EL (cell line): ENCODE data around the gene TKFC.
A peak's percentile ranks its signal among the peaks of the same experiment; 100 is the strongest.

Experiments used
- DNase-seq: peaks from one replicate; pipeline ENCODE4 v3.0.0-alpha.2; 2016

TKFC gene

GRCh38 chr11:61325649-61326414 lies 7.2 kb upstream of the TKFC start:
- DNase-seq, result no peak

- peak; percentile 35 for DNase-seq
Observed at GRCh38 chr11:61327669-61328071, 5.4 kb upstream of the TKFC start.

DNA sequence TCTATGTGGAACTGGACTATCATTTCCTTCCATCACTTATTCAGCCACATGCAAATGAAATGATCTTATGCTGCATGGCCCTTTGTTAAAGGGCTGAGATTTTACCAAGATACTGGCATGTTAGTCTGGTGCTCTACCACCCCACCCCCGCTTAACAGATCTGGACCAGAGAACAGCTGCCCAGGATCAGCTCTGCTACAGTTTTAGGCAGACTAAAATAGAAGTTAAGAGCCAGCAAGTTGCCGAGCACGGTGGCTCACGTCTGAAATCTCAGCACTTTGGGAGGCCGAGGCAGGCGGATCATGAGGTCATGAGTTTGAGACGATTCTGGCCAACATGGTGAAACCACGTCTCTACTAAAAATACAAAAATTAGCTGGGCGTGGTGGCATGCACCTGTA lies 4.7 kb upstream of the TKFC start:
- no peak for DNase-seq

DNA sequence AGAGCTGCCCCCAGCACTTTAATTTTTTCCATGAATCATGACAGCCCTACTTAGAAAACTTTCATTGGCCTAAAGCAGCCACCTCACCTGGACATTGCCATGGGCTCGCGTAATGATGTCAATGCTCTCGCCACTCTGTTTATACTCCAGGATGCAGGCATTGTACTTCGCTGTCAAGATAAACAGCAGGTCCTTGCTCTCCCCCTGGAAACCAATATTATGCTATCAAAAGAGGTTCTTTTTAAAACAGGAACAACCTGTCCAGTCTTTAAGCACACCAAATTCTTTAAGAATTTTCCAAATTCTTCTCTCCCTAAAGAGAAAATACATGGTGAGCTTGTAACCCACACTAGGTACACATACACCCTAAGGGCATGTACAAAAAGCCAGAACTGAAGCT lies 3.2 kb upstream of the TKFC start:
- DNase-seq, result no peak

GRCh38 chr11:61331651-61332050 lies 1.4 kb upstream of the TKFC start:
- no peak for DNase-seq

- DNase-seq, result peak; percentile 38
Observed at GRCh38 chr11:61332281-61332796, 689 bp upstream of the TKFC start.

- DNase-seq, result no peak
Observed at GRCh38 chr11:61333550-61334433, 764 bp downstream of the TKFC start.

DNA sequence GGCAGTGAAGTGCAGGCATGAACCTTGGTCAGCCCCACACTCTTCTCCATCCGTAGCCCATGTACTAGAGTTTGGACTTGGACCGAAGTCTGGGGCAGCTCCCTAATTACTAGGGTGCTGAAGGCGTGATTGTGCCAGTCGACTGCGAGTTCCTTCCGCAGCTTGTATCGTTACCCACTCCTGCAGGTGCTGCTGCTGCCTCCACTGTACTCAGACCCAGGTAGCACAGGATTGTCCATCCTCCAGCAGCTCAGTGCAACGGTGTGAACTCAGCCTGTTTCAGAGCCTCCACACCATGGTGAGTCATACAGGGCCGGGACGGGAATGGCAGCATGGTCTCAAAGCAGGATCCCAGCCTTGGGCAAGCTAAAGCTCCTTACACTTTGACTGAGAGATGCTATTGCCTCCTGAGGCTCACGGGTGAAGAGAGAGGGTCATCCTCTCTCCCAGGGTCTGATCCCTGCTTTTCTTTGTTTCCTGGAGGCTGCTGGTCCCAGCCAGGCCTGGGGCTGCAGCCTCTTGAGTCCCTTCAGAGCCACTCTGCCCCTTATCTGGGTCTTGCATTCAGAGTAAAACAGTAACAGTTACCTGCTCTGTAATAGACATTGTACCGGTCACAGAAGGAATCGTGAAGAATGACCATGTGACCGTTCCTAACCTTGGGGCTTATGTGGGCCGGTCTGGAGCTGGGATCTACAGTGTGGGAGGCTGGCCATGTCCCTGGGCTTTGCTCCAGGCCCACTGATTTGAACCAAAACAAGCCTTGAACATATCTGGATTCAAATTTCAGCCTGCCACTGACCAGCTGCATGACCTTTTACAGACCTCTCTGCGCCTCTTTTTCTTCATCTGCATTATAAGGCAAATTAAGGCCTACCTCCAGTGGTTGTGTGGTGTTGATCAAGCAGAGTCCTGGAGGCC lies 1.7 kb downstream of the TKFC start:
- peak; percentile 54 for DNase-seq

- DNase-seq, result no peak
Observed at GRCh38 chr11:61335355-61335710, 2.3 kb downstream of the TKFC start.

DNA sequence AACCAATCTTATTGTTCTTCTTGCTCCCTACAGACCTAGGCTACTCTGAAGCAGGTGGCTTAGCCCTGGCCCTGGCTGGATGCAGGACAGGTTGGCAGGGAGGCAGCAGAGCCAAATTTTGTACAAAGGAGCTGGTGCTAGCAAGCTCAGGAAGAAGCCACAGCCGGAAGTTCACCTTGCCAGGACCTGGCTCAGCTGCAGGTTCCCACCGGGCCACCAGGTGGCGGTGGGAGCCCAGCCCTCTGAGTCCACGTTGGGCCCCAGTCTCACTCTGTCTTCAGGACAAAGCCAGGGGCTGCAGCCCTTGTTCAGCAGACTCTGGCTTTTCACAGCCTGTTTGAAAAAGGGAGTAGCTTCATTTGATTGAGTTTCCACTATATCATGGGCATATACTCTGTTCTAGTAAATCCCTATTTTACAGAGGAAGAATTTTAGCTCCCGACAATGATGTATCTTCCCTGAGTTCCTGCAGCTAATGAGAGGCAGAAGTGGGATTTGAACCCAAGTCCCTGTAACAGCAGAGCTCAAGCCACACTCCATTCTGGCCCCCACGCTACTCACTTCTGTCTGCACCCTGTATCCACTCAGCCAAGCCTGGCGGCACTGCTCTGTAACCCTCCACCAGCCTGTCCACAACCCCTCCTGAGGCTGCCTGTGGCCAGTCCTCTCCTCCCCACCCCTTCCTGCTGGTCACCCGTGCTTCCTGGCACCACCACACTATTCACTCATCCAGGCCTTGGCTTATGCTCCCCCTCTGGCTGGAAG lies 3.3 kb downstream of the TKFC start:
- DNase-seq, result peak; percentile 71

DNA sequence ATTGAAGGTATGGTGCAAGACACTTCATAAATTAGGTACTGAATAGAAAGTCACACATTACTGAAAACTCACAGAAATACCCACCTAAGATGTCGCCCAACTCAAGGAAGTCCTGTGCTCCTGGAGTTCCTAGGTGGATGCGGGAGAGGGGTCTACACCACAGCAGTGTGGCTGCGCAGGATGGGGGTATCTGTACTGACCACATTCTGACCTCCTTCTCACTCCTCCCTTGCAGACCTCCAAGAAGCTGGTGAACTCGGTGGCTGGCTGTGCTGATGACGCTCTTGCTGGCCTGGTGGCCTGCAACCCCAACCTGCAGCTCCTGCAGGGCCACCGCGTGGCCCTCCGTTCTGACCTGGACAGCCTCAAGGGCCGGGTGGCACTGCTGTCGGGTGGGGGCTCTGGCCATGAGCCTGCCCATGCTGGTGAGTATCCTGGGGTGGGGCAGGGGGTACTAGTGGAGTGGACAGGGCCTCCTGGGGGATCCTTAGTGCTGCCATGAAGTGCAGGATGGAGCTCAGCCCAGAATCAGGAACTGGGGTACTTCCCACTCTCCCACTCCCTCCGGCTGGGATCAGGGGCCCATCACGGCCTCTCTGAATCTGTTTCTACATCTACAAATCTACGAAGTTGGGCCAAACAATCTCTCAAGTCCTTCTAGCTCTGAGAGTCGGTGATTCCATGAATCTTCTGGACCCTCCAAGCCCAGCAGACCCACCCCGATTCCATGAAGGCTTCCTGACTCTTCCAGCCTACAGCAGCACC lies 4.9 kb downstream of the TKFC start:
- DNase-seq, result no peak

DNA sequence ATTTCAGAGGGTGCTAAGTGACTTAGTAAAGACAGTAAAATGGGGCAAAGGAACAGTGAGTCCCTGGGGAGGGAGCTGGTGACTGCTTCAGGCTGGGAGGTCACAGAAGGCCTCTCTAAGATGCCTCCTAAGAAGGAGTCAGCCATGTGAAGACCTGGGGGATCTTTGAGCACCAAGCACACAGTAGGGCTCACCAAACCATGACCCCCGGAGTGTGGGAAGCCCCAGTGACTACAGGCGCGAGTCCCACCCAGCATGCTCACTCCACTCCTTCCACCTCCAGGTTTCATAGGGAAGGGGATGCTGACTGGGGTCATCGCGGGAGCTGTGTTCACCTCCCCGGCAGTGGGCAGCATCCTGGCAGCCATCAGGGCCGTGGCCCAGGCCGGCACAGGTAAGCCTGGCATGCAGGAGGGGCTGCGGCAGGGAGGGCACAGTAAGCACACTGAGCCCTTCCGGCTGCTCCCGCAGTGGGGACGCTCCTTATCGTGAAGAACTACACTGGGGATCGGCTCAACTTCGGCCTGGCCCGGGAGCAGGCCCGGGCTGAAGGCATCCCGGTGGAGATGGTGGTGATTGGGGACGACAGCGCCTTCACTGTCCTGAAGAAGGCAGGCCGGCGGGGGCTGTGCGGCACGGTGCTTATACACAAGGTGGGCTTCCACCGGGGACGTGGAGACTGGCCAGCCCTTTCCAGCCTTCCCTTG lies 5.9 kb downstream of the TKFC start:
- DNase-seq, result no peak

DNA sequence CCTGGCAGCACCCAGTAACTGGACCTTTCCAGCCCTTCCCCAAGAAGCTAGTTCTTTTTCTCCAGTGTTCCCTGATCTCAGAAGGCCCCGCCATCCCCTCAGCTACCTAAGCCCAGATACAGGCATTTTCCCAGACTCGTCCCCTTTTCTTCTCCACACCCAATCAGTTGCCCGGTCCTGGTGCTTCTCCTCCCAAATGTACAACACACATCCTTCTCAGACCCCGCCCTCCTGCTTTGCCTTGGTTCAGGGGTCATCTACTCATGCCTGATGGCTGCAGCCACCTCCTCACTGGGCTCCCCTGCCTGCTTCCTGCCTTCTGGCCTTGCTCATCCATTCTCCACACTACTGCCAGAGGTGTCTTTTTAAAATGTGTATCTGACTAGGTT lies 6.5 kb downstream of the TKFC start:
- DNase-seq, result no peak

GRCh38 chr11:61340979-61341378 lies 8.0 kb downstream of the TKFC start:
- no peak for DNase-seq

GRCh38 chr11:61341706-61342105 lies 8.7 kb downstream of the TKFC start:
- no peak for DNase-seq

GRCh38 chr11:61342207-61342803 lies 9.3 kb downstream of the TKFC start:
- DNase-seq, result no peak

- DNase-seq, result no peak
Observed at GRCh38 chr11:61343792-61344745, 11.0 kb downstream of the TKFC start.

DNA sequence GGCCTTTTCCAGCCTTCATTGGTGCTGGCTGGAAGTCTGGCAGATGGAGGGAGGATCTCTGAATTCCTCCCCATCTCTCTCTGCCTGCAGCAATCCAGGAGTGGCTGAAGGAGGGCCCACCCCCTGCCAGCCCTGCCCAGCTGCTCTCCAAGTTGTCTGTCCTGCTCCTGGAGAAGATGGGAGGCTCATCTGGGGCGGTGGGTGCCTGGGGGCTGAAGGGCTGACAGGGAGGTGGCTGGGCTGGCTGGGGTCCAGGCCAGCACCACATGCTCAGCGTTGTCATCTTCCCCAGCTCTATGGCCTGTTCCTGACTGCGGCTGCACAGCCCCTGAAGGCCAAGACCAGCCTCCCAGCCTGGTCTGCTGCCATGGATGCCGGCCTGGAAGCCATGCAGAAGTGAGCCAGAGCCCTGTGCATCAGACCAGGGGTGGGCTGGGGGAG lies 12.2 kb downstream of the TKFC start:
- peak; percentile 9 for DNase-seq
